ENCODE measurements around the gene ADD1.
"Not testable (repeated sequence)": the region's sequence is repeated elsewhere in the genome, so short reads cannot be mapped to it uniquely, and the experiment has no call there.

Gene ADD1

GRCh38 chr4:2936773-2937145 is 93.1 kb downstream of the ADD1 start:
- DNase-seq = peak; percentile 41

GRCh38 chr4:2937146-2937857 is 93.7 kb downstream of the ADD1 start:
- peak; percentile 39 for DNase-seq

GRCh38 chr4:2937986-2938385 is 94.3 kb downstream of the ADD1 start:
- DNase-seq = no peak

- not testable (repeated sequence) for DNase-seq
Observed at GRCh38 chr4:2938411-2938810, 94.8 kb downstream of the ADD1 start.

GRCh38 chr4:2938906-2939305 is 95.3 kb downstream of the ADD1 start:
- DNase-seq = no peak

- DNase-seq = no peak
Observed at GRCh38 chr4:2939383-2940243, 96.0 kb downstream of the ADD1 start.

- DNase-seq = no peak
Observed at GRCh38 chr4:2940267-2941137, 96.9 kb downstream of the ADD1 start.

- no peak for DNase-seq
Observed at GRCh38 chr4:2941138-2942036, 97.7 kb downstream of the ADD1 start.

GRCh38 chr4:2942037-2942531 is 98.4 kb downstream of the ADD1 start:
- DNase-seq = peak; percentile 42

GRCh38 chr4:2942532-2943363 is 99.1 kb downstream of the ADD1 start:
- DNase-seq = peak; percentile 68

- no peak for DNase-seq
Observed at GRCh38 chr4:2943364-2944090, 99.9 kb downstream of the ADD1 start.

GRCh38 chr4:2944091-2944482 is 100.4 kb downstream of the ADD1 start:
- no peak for DNase-seq

- DNase-seq = no peak
Observed at GRCh38 chr4:2944586-2945526, 101.2 kb downstream of the ADD1 start.

- not testable (repeated sequence) for DNase-seq
Observed at GRCh38 chr4:2945619-2946604, 102.3 kb downstream of the ADD1 start.

- no peak for DNase-seq
Observed at GRCh38 chr4:2946812-2947600, 103.4 kb downstream of the ADD1 start.

- no peak for DNase-seq
Observed at GRCh38 chr4:2947926-2948325, 104.3 kb downstream of the ADD1 start.
